ENCODE measurements around the gene CELSR1.
A peak's percentile ranks its signal among the peaks of the same experiment; 100 is the strongest.

The CELSR1 gene

DNA sequence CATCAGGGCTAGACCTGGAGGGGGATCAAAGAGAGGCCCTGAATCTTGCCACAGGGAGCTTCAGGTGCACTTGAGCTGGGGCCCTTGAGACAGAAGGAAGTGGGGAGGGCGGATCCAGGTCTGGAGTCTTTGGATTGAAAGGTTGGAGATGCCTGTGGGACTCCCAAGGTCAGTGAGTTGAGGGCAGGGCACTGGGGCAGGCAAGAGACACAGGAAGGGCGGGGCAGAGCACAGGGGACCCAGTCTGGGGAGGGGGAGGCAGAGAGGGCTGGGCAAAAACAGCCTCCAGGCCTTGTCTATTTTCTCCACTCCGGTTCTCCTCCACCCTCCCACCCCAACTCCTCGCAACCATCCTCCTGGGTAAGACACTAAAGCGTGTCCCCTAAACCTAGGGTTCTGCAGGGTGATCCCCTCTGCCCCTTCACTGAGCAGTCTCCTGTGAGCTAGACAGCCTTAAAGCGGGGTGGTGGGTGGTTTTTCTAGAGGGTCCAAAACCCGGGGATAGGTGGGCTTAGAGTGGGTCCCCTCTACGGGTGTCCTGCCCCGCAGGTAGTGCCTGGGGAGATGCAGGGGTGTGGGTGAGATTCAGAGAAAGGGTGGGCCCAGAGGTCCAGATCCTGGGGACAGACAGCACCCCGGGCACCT is 38.6 kb upstream of the CELSR1 start:
- DNase-seq = no peak

DNA sequence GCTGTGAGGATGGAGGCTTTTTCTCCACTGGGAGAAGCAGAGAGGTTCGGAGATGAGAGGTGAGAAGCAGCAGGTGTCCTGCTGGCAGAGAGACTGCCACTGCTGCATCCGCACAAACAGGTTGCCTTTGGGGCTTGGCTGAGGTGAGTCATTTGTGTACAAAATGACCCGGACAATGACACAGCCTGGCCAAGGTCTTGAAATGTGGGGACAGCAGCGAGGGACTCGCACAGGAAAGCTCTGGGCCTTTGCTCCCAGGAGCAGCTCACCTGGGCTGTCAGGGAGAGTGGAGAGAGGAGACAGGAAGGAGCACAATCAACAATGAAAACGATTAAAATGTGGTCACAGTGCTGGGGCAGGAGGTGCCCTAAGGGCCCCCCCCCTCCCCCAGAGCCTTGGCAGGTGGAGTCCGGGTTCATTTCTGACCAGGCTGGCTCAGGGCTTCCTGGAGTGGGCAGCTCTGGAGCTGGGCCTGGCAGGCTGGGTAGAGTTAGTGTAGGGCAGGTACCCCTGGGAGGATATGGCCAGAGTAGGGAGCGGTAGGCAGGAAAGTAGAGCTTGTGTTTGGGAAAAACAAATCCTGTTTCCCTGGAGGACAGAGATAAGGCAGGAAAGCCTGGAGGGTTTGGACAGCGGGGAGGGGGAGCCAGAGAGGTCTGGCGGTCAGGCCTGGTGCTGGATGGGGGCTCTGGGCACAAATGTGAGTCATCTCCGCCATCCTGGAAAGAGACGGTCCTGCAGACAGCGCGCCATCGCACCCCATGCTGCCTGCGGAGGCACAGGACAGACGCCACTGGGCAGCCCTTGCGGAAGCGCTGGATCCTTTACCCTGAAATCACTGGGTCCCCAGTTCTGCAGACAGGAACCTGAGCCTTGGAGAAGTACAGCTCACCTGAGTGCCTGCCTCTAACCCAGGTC is 37.8 kb upstream of the CELSR1 start:
- peak; percentile 23 for DNase-seq

DNA sequence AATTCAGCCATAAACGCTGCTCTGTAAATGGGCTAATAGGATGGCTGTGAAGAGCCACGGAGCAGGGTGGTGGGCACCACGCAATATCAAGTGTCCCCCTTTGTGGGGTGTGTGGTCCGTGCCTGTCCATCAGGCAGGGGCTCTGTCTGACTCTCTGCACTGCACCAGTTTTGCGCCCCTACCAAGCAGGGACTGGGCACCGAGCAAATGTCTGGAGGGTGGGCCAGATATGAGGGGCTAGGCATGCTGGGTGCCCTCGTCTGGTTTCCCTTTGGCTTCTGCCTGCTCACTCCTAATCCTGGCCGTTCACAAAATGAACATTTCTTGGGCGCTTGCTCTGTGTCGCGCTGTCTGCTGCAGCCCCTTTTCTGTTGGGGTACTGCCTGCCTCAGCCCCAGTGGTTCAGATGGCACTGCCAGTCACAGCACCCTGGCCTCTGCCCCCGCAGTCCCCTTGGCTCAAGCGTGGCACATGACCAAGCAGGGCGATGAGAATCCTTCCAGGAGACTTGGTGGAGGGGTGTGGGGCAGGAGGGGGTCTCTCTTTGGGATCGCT is 37.1 kb upstream of the CELSR1 start:
- no peak for DNase-seq

DNA sequence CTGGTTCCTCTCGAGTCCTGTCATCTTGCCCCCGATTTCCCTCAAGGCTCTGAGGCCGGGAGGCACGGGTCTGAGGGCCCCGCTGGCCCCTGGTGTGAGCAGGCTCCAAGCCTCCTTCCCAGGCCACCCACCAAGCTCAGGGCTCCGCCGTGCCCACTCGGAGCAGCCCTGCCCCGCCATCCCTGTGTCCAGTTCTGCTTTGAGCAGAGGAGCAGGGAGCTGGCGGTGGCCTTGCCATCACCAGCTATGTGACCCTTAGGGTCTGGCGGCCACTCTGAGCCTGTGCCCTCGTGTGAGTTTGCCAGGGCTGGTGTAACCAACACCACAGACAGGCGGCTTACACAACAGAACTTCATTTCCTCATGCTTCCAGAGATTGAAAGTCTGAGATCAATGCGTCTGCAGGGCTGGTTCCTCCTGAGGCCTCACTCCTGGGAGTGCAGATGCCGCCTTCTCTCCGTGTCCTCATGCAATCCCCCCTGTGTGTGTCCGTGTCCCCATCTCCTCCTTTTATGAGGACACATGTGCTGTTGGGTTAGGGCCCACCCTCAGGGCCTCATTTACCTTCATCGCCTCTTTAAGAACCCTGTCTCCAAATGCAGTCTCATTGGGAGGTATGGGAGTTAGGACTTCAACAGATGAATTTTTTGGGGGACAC is 36.5 kb upstream of the CELSR1 start:
- no peak for DNase-seq

DNA sequence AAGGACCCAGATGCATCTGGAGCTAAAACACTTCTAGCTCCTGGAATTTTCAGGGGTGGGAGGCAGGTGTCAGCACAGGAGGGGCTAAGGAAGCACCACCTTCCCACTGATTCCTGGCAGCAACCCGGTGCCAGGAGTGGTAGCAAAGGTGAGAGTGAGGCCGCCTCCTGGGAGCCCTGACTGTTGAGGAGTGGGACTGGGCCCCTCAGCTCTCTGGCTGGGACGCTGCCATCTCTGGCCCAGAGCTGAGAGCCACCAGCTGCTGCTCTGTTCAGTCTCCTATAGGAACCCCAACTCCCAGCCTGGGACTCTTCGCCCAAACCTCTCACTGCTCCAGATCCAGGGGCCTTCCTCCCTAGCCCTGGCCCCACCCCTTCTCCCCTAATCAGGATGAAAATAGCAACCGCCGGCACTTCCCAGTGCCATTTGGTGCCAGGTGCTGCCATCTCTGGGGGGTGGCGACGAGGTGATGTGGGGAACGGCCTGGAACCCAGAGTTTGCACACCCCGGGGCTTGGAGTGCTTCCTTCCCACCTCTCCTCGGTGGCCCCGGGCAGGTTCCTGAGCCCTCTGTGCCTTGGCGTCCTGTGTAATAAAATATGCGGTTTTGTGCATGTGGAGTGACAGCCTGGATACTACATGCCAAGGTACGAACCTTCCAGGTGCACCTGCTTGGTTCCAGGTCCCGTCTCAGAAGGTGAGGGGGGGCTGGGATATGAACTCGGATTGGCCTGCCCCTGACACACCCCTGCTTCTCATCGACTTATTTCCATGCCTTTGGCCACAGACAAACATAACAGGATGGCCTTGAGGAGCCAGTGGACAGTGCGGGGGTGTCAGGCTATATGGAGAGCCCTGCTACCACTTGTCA is 35.7 kb upstream of the CELSR1 start:
- no peak for DNase-seq

DNA sequence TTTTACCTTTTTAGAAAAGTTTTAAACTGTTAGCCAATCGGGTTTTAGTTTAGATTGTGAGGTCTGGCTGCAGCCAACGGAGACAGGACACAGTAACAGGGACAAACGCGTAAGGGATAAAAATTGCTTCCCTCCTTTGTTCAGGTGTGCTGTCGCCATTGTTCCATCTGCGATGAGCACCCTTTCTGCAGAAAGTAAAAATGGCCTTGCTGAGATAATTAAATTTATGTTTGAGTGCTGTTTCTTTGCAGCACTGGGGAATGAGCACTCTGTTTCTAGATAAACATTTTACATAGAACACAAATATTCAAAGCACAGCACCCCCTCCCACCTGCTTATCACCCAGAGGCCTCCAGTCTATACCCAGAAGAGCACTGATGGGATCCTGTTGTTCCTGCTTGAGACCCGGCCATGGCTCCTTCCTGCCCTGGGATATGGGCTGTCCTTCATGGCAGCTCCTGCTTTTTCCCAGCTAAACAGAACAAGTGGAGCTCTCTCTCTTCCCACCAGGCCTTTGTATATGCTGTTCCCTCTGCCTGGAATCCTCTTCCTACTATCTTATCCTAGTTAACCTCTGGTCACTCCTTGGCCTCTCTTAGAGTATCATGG is 34.3 kb upstream of the CELSR1 start:
- no peak for DNase-seq

DNA sequence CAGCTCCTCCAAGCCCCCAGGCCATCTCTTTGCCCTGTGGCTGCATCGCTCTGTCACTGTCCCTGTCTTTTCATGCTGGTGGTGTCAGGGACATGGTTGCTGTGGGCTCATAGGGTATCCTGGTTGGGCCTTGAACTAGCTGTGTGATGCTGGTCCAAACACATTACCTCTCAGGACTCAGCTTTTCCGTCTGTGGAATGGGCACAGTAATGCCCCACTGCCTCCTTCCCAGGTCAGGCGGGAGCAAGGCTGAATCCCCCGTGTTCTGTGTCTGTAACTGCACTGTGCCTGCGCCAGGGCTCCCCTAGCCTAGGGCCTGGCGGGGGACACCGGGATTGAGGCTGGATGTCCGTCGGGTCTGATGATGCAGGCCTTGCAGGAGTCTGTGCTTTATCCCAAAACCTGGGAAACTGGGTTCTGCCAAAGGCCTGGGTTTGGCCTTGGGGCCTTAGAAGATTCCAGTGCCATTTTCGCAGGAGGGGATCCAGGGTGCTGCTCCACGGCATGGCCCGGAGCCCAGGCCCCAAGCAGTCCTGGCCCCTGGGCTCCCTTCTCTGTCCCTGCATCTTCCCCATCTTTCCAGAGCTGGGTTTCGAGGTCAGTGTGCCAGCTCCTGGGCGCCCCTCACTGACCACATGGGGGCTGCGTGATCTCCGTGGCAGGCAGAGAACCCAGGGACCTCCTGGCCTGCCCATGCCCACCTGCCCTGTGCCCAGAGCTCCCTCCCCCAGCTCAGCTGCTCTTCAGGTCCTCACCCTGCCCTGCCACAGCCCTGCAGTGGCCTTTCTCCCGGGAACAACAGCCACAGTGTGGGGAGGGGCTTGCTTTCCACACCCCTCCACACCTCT is 32.7 kb upstream of the CELSR1 start:
- DNase-seq = no peak

DNA sequence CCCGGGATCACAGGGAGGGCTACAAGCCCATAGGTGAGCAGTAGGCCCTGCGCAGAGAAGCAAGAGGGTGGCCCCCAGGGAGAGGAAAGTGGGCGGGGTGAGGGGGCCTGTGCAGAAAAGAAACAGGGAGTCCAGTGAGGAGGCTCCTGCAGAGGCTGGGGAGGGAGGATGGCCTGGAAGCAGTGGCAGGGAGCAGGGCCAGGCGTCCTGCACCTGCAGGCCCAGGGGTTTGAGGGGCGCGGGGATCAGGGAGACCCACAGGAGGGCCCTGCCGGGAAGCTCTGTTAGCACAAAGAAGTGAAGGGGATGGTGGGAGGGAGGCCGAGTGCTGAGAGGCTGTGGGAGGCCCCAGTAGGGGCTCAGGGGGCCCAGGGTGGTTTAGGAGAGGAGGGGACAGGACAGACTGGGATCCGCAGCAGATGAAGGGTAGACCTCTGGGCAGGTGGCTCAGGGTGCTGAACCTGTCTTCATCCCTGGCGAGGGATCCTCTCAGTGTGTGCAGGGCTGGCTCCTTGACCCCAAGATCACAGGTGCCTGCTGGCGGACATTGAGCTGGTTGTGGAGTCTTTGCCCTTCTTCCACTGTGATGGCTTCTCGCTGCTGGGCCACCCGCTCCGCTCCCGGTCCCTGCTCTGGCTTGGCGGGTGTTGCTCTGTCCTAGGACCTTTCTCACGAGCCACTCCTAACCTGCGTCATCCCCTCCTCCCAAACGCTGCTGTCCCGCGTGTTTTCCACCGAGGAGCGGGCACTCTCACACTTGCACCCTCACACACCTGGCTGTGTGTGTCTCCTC is 31.8 kb upstream of the CELSR1 start:
- no peak for DNase-seq

DNA sequence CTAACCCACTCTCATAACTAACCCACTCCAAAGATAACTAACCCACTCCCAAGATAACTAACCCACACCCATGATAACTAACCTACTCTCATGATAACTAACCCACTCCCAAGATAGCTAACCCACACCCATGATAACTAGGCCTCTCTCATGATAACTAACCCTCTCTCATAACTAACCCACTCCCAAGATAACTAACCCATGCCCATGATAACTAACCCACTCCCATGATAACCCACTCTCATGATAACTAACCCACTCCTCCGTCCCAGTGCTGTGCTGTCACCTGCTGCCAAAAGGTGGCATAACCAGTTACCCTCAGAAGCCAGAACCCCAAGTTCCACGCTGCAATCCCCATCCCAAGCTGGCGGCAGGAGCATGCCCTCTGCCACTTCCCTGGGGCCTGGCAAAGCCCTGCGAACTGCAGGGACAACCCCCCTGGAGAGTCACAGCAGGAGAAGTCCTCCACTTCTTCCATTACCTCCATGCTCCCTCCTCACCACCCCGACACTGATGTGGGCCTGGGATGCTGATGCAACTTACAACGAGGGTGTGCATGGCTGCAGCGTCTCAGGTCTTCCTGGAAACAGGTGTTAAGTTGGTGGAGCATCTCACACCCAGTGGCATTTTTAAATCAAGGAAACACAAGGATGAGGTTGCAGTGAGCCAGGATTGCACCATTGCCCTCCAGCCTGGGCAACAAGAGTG is 30.8 kb upstream of the CELSR1 start:
- DNase-seq = no peak

DNA sequence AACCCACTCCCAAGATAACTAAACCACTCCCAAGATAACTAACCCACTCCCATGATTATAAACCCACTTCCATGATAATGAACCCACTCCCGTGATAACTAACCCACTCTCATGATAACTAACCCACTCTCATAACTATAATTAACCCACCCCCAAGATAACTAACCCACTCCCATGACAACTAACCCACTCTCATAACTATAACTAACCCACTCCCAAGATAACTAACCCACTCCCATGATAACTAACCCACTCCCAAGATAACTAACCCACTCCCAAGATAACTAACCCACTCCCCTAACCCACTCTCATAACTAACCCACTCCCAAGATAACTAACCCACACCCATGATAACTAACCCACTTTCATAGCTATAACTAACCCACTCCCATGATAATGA is 30.1 kb upstream of the CELSR1 start:
- DNase-seq = no peak

DNA sequence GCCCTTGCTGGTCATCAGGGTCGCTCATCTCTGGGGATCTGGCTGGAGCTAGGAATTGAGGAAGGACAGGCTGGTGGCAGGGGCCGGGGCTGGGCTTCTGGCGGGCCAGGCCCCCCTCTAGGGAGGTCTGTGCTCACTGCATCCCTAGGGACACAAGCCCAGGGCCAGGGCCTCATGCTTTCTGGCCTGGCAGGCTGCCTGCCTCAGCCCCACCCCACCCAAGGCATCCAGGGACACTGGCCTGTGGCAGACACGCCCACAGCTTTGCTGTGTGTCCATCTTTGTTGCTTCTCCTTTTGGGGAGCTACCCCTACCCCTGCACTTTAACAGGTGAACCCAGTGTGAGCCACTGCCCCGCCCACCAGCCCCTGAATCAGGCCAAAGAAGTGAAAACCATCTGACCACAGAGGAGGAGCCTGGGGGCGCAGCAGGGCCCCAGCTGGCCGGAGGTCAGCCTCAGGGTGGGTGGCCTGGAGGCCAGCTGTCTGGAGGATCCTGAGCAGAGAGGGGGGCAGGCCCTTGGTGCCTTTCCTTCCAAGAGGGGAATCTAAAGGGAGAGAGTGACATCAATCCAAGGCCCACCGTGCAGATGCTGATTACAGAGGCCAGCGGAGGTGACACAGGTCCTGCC is 26.8 kb upstream of the CELSR1 start:
- no peak for DNase-seq

DNA sequence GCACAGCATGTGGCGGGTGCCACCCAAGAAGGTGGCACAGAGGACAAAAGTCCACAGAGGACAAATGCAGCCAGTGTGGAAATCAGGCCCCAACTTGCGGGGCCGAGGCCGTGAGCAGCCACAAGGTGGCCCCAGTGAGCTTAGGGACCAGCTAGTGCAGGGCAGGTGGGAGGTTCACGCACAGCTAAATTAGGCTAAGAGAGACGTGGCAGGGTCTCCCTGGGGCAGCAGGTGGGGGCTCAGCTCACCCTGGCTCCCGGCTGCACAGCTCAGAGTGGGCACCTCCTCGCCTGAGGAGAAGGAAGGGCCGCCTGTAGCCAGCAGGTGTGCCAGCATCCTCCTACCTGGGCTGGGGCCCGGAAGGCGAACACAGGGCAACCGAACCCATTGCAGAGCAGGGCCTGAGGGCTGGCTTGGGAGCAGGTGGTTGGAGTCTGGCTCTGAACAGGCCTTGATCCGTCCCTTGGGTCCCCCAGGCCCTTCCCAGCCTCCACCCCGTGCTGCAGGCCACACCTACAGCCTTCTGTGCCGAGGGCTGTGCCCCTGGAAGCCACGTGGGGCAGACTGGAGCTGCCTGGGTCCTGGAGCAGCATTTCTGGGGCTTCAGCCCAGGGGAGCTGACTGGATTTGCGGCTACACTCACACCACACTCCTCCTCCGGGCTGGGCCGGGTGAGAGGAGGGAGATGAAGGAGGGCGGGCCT is 26.1 kb upstream of the CELSR1 start:
- DNase-seq = peak; percentile 10

DNA sequence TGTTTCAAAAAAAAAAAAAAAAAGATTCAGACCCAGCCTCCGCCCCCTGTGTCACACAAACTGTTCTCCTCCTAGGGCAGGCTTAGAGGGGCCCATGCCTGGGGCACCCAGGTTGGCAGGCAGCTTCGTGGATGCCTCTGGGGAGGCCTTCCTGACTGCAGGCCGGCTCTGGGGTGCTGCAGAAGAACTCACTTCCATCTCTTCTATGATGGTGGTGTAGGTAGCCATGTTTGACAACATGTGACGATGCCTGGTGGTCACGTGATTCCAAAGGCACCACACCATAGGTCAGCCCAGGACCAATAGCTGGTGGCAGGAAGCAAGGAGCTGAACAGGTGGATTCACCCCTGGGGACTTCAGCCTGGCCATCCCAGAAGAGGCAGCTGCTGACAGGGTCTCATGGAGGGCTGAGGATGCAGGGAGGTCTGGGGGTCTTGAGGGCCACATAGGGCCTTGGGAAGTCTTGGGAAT is 24.1 kb upstream of the CELSR1 start:
- DNase-seq = no peak

DNA sequence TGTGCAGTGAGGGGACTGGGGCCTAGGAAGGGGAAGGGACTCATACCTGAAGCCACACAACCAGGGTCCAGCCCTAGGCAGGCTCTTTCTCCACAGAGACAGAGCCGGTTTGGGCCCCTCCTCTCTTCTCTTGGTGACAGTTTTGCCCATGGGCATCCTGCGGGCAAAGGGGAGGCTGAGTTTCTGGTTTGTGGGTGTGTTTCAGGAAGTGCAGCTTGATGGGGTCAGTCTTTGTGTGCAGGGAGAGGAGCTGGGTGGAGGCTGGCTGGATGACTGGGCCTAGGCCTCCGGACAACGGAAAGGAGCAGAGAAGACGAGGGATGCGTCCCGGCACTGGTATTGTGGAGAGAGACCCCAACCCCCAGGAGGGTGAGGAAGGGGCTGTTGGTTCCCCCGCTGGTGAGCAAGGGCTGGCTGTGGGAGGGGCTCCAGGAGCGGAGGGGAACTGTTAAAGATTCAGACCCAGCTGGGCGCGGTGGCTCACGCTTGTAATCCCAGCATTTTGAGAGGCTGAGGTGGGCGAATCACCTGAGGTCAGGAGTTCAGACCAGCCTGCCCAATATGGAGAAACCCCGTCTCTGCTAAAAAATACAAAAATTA is 23.4 kb upstream of the CELSR1 start:
- no peak for DNase-seq

DNA sequence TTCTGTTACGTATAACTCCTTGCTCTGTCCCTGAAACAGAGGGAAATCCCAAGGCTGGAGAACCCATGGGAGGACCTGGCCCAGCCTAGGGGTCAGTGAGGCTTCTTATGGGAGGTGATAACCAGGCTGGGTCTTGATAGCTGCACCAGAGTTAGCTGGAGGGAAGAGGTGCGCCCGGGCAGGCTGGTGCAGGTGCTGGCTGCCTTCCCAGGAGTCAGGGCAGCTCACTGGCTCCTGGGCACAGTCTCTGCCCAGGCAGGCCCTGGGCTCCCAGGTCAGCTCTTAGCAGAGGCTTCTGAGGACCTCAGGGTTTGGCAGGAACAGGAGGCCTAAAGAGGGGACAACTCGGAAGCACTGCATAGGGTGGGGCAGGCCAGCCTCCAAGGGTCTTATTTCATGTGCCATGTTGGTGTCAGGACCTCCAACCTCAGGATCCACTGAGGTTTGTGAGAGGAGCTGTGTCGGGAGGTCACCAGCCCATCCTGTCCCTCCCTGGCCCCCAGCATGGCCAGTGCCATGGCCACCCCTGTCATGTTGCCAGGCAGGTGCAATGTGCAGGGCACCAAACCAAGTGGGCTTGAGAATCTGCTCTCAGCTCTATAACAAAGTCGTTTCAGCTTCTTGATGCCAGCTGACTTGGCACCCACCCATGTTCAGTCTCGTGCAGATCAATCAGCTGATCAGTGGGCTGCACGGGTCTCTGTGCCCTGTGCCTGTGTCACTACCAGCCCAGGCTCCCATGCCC is 20.5 kb upstream of the CELSR1 start:
- no peak for DNase-seq

DNA sequence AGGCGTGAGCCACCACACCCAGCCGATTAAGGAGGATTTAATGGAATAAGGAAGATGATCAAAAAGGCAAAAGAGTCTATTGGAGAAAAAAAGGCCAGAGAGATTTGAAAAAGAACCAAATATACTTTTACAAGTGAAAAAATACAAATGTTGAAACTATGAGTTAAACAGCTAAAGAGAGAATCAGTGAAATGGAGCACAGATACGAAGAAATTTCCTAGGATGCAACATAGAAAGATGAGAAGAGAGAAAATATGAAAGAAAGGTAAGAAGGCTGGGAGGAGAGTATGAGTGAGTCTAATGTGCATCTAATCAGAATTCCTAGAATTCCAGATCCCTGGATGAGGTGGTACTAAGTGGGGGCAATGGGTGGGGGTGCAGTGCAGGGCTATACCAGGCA is 19.4 kb upstream of the CELSR1 start:
- no peak for DNase-seq

DNA sequence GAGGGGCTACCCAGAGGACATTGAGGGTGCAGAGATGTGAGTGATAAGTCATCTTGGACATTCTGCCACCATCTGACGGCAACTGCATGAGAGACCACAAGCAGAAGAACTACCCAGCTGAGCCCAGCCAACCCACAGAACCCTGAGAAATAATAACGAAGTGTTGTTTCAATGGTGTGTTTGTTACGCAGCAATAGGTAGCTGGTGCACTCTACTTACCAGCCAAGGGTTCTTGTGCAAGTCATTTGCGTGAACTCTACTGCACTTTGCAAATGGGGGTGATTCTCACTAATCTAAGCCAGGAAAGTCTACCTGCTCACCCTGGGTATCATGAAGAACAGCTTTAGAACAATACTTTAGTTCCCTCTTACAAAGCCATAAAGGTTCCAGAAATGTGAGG is 15.8 kb upstream of the CELSR1 start:
- DNase-seq = no peak
